Thoracic aorta (tissue), 2 donors: ENCODE measurements around the gene FAM241B. TPM values are rescaled to one million over a fixed set of nuclear protein-coding genes. Genes with fewer than 3 reads are reported as not detected.

Source experiments
- ATAC-seq: fragments of 150-250 bp; one replicate; pipeline ENCODE4 v1.8.0; 2017; ENCODE audit warnings: low read depth; ENCODE audit not compliant: insufficient number of reproducible peaks, low FRiP score
- DNase-seq: peaks from one replicate; pipeline ENCODE4 v3.0.0-alpha.2; 2020; ENCODE audit warnings: low spot score
- H3K27ac ChIP-seq, 2 donors: fragments of 200-600 bp; sonication (generic); 1 replicate in 1 of 2; 2 replicates in 1 of 2; pipeline ENCODE4 v1.5.1; 2016; ENCODE audit warnings: mild to moderate bottlenecking in 2 of 2, moderate library complexity in 2 of 2
- H3K27me3 ChIP-seq: fragments of 200-600 bp; sonication (generic); replicated peaks from 2 replicates; pipeline ENCODE4 v1.6.0; 2016; ENCODE audit warnings: mild to moderate bottlenecking; ENCODE audit not compliant: insufficient read depth
- H3K36me3 ChIP-seq: fragments of 200-600 bp; sonication (generic); one replicate; pipeline ENCODE4 v1.5.1; 2016
- H3K4me1 ChIP-seq, 2 donors: fragments of 200-600 bp; sonication (generic); 1 replicate in 1 of 2; 2 replicates in 1 of 2; pipeline versions ENCODE4 v1.5.1 to v1.6.0; 2016; ENCODE audit warnings: low read depth in 2 of 2, mild to moderate bottlenecking in 1 of 2; ENCODE audit not compliant: control insufficient read depth in 1 of 2
- H3K4me3 ChIP-seq: fragments of 200-600 bp; sonication (generic); 2 replicates; pipeline ENCODE4 v1.5.1; 2016; ENCODE audit warnings: mild to moderate bottlenecking
- H3K9me3 ChIP-seq: fragments of 200-600 bp; sonication (generic); 2 replicates; pipeline ENCODE4 v1.5.1; 2016
- CTCF ChIP-seq: fragments of 200-600 bp; sonication (generic); IDR thresholded peaks from one replicate; pipeline ENCODE4 v1.5.1; 2019; ENCODE audit warnings: antibody characterized with exemption
- total RNA-seq, 2 donors: library from RNA; depleted of rRNA; stranded (reverse); fragments of >200 nt; gene quantifications; one replicate each; pipeline versions ENCODE4 v1.1.0 to v1.2.3, GENCODE V29; 2016

FAM241B gene
- total RNA-seq, 2 donors from 2014 or later = 2.4 to 7.8 TPM

- DNase-seq = no peak
- no peaks in the 10 kb centered on the region for H3K4me1 ChIP-seq
- no peaks in the 10 kb centered on the region for H3K9me3 ChIP-seq
- H3K27me3 ChIP-seq = no peaks in the 10 kb centered on the region
- no peaks in the 10 kb centered on the region for H3K36me3 ChIP-seq
- no peak for TF ChIP-seq CTCF
- H3K27ac ChIP-seq = no peak overlapping the region
- no peak for ATAC-seq
- no peak overlapping the region for H3K4me3 ChIP-seq
Measured at GRCh38 chr10:69662901-69663300, 32.9 kb downstream of the FAM241B start.

DNA sequence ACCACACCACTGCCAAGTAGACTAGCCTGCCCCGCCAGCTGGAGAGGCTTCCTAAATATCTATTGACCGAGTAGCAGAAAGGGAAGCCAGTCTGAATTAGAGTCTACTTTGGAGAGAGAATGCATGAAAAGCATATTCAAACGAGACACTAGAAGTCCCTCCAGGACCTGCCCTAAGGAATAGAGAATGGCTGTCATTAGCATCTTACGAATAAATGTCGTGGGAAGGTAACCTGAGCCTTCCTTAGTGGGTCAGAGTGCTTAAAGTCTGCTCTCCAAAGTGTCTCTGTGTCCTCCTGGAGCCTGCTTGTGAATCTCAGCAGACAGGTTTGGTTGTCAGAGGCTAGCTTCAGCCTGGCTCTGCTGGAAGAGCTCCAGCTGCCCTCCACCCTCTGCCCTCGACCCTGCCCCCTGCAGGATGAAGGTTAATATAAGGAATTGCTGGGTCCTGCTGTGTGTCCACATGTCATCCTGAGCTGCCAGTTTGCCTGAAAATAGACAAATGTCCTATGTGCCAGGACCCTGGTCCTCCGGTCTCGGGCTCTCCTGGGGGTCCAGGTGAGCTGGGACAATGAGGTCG is 33.4 kb downstream of the FAM241B start:
- no peaks in the 10 kb centered on the region for H3K4me1 ChIP-seq
- no peaks in the 10 kb centered on the region for H3K36me3 ChIP-seq
- ATAC-seq (no peak), DNase-seq (no peak)
- no peak overlapping the region for H3K27ac ChIP-seq
- H3K9me3 ChIP-seq = no peaks in the 10 kb centered on the region
- no peak for TF ChIP-seq CTCF
- H3K27me3 ChIP-seq = no peaks in the 10 kb centered on the region
- H3K4me3 ChIP-seq = no peak overlapping the region

- Histone ChIP-seq H3K36me3 (no peaks in the 10 kb centered on the region), H3K4me3 (no peak overlapping the region), H3K27ac (no peak overlapping the region), H3K9me3 (no peaks in the 10 kb centered on the region), H3K27me3 (no peaks in the 10 kb centered on the region), H3K4me1 (no peaks in the 10 kb centered on the region)
- no peak for DNase-seq
- ATAC-seq = no peak
- no peak for TF ChIP-seq CTCF
Measured at GRCh38 chr10:69665474-69666320, 35.6 kb downstream of the FAM241B start.

DNA sequence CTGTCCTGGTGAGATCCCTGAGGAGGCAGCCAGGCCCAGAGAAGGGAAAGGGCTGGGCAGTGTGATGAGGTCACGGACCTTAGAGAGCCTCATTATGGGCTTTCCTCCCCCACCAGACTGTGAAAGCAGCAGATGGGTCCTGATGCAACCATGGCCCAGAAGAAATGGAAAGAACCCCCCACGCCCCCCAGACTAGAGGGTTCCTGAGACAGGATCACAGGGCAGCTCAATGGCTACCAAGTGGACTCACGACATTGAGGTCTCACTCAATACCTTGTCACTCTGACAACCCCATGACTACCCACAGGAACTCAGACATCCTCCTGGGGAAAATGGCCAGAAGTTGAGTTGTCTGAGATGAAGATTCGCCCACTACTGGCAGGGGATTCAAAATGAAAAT is 36.7 kb downstream of the FAM241B start:
- TF ChIP-seq CTCF = no peak
- no peaks in the 10 kb centered on the region for H3K27me3 ChIP-seq
- H3K9me3 ChIP-seq = no peaks in the 10 kb centered on the region
- no peak for ATAC-seq
- no peaks in the 10 kb centered on the region for H3K4me1 ChIP-seq
- no peak overlapping the region for H3K4me3 ChIP-seq
- H3K27ac ChIP-seq = no peak overlapping the region
- DNase-seq = no peak
- no peaks in the 10 kb centered on the region for H3K36me3 ChIP-seq

GRCh38 chr10:69668721-69669120 is 38.7 kb downstream of the FAM241B start:
- DNase-seq (no peak), ATAC-seq (no peak)
- Histone ChIP-seq H3K4me3 (no peak overlapping the region), H3K4me1 (no peaks in the 10 kb centered on the region), H3K27ac (no peak overlapping the region), H3K9me3 (no peaks in the 10 kb centered on the region), H3K36me3 (no peaks in the 10 kb centered on the region), H3K27me3 (no peaks in the 10 kb centered on the region)
- TF ChIP-seq CTCF = no peak
